Suppressor macrophage (primary cell): ENCODE results near the gene OR6C70.
"Not testable (repeated sequence)": the region's sequence is repeated elsewhere in the genome, so short reads cannot be mapped to it uniquely, and the experiment has no call there.

ENCODE experiments used
- DNase-seq, 4 experiments: peaks; one replicate each; pipeline ENCODE4 v3.0.0-alpha.2; 2020 to 2022
- total RNA-seq, 17 experiments: gene quantifications; one replicate each; lab custom pipeline; 2026; ENCODE audit warnings: mixed read lengths in 6 of 17, inconsistent platforms in 3 of 17; lab: John Stamatoyannopoulos, UW

The OR6C70 gene
- total RNA-seq: 0 to 1.2 (median 0) reads per million in 17 experiments

DNA sequence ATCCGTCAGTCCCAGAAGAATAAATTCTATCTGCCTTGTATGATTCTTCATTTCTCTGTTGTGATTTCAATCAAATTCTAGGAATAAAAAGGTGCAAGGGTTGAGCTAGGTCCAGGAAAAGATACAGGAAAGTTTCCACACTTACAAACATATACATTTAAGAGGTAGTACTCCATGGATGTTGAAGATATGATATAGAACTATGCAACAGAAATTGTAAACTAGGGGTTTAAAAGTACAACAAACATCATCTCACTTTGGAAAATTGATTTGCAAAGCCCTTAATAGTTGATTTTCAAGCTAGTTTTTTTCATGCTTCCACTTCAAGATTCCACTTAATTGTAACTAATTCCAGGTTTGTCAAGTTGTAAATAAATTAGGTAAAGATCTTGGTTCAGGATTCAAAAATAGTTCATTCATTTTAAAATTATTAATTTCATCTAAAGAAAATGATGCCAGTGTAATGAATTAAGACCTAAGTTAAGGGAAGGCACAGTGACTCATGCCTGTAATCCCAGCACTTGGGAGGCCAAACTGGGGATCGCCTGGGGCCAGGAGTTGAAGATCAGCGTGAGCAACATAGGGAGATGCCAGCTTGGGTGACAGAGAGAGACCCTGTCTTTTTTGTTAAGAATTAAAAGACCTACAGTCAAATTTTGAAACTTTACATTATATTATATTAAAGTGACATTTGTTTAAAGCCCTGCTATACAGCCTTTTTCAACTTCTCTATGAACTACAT, at the start of gene OR6C70:
OR6C70 (minus strand) TSS at position 51 of the 742 bp plus-strand sequence; CDS start at position 51, 0 bp downstream.
- no peak for DNase-seq

DNA sequence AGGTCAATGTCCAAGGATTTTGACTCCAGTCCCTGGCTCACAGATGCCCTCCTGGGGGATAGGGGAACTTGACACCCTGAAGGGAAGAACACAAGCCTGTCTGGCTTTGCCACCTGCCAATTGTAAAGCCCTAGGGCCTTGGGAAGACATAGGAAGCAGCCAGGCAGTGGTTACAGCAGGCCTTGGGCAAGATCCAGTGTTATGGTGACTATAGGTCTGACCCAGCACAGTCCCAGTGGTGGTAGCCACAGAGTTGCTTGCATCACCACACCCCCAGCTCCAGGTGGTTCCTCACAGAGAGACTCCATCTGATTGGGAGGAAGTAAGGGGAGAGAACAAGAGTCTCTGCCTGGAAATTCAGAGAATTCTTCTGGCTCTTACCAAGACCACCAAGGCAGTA, 46.5 kb upstream of the OR6C70 start:
- no peak for DNase-seq

DNA sequence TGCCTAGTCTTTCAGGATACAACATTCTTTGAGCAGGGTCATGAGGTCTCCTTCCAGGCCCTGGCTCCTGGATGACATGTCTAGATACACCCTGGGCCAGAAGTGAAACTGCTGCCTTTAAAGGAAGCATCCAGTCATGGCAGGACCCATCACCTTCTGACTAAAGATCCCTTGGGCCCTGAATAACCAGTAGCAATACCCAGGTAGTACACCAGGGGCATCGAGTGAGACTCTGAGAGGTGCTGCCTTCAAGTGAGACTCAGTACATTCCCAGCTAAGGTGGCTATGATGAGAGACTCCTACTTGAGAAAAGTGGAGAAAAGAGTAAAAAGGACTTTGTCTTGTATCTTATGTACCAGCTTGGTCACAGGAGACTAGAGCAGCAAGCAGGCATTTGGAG, 45.8 kb upstream of the OR6C70 start:
- DNase-seq: no peak

DNA sequence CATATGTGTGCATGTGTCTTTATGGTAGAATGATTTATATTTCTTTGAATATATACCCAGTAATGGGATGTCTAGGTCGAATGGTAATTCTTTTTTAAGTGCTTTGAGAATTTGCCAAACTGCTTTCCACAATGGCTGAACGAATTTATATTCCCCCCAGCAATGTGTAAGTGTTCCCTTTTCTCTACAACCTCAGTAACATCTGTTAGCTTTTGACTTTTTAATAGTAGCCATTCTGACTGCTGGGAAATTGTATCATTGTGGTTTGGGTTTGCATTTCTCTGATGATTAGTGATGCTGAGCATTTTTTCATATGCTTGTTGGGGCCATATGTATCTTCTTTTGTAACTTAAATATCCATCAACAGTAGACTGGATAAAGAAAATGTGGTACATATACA, 31.7 kb upstream of the OR6C70 start:
- DNase-seq: no peak

DNA sequence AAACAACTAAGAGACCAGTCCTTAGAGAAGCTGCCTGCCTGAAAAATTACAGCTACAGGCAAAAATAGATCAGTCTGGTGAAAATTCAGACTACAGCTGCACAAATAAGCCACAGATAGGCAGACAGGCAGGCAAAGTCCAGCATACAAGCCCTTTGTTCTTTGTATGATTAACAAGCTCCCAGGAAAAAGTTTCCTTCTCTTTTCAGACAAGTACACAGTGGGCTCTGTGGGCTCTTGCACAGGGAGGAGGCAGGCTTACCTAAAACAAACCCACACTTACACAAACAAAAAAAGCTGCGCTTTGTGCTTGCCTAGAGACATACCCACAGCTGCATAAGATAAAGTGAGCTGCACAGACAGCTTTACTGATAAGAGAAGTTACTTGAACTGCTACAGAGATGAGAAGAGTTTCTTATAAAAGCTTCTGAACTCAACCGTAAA, 29.9 kb upstream of the OR6C70 start:
- no peak for DNase-seq

DNA sequence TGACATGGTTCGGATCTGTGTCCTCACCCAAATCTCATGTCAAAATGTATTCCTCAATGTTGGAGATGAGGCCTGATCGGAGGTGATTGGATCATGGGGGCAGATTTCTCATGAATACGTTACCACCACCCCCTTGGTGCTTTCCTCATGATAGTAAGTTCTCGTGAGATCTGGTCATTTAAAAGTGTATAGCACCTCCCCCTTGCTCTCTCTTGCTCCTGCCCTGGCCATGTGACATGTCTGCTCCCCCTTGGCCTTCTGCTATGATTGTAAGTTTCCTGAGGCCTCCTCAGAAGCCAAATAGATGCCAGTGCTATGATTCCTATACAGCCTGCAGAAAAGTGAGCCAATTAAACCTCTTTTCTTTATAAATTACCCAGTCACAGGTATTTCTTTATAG, 29.3 kb upstream of the OR6C70 start:
- DNase-seq: no peak

DNA sequence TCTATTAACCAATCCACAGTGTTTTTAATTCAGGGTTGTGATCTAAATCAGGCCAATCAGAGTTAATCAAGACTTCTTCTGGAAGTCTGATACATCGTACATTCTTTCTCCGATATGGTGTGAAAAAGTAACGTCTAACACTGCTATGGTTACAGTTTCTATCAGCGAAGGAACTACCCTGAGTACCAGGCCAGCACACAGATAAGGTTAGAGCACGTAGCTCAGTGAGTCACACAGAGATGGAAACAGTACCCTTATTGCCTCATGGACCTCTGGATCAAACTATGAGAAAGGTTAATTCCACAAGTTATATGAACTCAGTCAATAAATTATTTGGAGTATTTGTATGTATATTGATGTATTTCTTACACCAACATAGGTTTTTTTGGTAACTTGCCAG, 25.6 kb upstream of the OR6C70 start:
- DNase-seq: no peak

DNA sequence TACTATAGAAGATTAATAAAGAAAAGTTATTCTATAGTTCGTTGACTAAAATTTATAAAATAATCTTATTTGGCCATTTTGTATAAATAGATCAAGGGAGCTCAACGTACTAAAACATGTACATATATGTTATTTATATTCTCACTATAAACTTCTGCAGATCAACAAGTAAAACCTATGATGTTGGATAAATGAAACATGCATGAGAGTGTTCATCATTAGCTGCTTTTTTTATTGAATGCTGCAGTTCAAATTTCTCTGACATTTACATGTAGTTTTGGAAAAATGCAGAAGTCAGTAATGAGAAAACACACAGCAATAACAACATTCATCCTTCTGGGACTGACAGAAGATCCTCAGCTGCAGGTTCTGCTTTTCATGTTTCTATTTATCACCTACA, 22.1 kb upstream of the OR6C70 start, which contains the start of gene OR6C68:
OR6C68 (plus strand) TSS at position 301 of the 400 bp plus-strand sequence; CDS start at position 301, 0 bp downstream.
- DNase-seq: no peak

DNA sequence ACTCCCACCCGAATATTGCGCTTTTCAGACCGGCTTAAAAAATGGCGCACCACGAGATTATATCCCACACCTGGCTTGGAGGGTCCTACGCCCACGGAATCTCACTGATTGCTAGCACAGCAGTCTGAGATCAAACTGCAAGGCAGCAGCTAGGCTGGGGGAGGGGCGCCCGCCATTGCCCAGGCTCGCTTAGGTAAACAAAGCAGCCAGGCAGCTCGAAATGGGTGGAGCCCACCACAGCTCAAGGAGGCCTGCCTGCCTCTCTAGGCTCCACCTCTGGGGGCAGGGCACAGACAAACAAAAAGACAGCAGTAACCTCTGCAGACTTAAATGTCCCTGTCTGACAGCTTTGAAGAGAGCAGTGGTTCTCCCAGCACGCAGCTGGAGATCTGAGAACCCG, 14.3 kb upstream of the OR6C70 start:
- not testable (repeated sequence) for DNase-seq

DNA sequence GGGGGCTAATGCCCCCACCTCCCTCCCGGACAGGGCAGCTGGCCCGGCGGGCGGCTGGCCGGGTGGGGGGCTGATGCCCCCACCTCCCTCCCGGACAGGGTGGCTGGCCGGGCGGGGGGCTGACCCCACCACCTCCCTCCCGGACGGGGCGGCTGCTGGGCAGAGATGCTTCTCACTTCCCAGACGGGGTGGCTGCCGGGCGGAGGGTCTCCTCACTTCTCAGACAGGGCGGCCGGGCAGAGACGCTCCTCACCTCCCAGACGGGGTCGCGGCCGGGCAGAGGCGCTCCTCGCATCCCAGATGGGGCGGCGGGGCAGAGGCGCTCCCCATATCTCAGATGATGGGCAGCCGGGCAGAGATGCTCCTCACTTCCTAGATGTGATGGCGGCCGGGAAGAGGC, 9.2 kb upstream of the OR6C70 start:
- not testable (repeated sequence) for DNase-seq

DNA sequence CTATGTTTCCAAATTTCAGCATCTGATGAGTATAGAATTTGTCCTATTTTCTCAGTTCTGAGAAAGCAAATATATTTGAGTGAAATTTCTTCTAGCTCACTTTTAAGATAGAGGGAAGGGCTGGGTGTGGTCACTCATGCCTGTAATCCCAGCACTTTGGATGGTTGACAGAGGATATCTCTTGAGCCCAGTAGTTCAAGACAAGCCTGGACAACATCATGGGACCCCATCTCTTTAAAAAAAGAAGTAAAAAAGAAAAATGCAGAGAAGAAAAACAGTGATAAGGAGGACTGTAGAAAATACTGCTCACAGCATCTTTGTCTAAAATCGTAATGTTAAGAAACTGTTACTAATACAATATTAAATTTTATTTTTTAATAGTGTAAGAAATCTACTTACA, 2.3 kb upstream of the OR6C70 start:
- DNase-seq: no peak

DNA sequence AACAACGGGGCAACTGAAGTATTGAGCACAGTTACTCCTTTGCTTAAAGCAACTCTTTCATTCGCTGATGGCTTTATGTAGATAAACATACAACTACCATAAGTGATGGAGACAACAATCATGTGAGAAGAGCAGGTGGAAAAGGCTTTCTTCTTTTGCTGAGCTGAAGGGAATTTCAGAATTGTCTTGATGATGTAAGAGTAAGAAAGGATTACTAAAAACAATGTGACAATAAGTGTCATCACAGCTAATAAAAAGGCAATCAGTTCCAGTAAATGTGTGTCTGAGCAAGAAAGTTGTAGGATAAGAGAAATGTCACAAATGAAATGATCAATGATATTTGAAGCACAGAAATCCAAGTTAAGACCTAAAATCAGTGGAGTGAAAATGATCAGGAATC, 647 bp downstream of the OR6C70 start:
- peak in 2 of 4 experiments; percentile 4 to 24 for DNase-seq

DNA sequence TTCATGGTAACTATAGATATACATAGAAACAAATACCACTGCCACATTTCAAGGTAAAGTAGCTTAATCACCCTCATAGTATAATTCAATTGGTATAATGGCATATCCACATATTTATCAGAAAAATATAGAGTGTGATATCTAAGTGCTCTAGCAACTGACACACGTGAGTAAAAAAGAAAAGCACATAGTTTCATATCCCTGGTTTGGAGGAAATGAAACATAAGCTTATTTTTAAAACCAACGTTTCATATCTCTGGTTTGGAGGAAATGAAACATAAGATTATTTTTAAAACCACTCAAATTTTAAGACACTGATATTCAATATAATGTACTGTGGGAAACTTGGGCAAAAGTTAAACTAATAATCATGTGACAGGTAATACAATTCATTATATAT, 2.1 kb downstream of the OR6C70 start:
- DNase-seq: peak in 2 of 4 experiments; percentile 7 to 34

DNA sequence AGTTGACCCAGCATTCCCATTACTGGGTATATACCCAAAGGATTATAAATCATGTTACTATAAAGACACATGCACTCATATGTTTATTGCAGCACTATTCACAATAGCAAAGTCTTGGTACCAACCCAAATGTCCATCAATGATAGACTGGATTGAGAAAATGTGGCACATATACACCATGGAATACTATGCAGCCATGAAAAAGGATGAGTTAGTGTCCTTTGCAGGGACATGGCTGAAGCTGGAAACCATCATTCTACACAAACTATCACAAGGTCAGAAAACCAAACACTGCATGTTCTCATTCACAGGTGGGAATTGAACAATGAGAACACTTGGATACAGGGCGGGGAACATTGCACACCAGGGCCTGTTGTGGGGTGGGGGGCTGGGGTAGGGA, 5.0 kb downstream of the OR6C70 start:
- not testable (repeated sequence) for DNase-seq

DNA sequence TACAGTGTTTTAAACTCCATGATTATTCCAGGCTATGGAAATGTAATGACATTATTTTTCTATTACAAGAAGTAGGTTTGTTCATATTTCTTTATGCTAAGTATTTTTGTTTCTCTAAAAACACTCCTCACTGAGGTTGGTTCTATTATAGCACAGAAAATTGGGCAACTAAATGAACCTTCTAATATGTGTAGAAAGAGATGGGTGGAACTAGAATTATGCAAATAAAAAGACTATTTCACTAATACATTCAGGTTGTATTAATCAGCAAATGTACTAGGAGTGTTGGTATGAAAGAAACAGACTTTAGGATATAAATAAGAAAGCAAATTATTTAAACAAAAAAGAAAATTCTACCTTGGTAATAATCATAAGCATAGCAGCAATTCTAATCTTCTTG, 21.1 kb downstream of the OR6C70 start:
- no peak for DNase-seq

DNA sequence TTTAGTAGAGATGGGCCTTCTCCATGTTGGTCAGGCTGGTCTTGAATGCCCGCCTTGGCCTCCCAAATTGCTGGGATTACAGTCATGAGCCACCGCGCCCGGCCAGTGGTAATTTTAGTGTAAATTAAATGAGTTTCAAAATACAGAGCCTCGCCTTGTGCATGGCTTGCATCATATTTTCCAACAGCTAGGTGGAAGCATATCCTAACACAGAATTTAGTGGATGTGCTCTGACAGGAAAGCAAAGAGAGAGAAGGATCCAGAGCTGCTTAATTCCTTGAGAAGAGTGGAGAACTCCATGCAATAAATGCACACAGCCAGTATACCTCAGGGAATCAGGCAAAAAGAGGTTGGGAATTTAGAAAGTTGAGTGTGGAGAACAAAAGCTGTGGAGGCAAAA, 23.6 kb downstream of the OR6C70 start:
- DNase-seq: no peak

DNA sequence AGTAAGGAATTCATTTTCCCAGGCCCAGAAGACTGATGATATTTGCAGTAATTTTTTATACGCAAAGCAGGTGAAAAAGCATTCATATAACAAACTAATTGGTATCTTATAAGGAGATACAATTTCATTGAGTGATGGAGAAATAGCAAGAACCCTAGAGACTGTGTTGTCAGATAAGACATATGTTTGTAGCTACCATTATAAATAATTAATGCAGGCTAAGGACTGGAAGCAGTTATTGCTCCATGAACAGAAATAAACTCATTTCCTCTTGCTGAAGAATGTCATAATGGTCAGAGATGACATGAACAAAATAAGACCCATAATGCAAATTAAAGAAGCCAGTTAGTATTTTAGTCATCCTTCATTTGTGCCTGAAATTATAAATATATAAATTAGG, 24.6 kb downstream of the OR6C70 start:
- DNase-seq: no peak

DNA sequence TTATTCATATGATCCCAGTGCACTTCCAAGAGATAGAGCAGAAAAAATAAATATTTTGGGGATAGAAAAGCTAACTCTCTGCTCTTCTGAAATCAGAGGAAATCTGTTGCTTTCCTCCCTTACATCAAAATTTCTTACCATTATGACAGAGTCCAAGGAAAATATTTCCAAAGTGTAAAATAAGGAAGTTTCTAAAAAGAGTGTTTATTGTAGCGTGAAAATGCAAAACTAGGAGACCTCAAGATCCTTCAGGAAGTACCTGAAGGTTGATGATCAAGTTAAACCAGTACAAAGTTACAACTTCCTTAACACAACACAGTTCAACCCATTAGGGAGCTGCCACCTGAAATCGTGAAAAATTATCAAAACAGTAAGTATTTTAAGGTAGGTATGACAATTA, 26.2 kb downstream of the OR6C70 start, which contains the start of gene OR6C2:
OR6C2 (plus strand) TSS at position 301 of the 400 bp plus-strand sequence. CDS start 8,138 bp downstream, outside the sequence.
- no peak for DNase-seq

DNA sequence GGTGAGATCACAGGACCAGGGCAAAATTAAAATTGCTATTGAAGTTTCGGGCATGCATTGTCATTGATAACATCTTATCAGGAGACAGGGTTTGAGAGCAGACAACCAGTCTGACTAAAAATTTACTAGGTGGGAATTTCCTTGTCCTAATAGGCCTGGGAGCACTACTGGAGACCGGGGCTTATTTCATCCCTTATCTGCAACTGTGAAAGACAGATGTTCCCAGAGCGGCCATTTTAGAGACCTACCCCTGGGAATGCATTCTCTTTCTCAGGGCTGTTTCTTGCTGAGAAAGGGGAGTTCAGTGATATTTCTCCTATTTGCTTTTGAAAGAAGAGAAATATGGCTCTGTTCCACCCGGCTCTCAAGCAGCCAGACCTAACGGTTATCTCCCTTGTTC, 28.7 kb downstream of the OR6C70 start:
- DNase-seq: not testable (repeated sequence)

DNA sequence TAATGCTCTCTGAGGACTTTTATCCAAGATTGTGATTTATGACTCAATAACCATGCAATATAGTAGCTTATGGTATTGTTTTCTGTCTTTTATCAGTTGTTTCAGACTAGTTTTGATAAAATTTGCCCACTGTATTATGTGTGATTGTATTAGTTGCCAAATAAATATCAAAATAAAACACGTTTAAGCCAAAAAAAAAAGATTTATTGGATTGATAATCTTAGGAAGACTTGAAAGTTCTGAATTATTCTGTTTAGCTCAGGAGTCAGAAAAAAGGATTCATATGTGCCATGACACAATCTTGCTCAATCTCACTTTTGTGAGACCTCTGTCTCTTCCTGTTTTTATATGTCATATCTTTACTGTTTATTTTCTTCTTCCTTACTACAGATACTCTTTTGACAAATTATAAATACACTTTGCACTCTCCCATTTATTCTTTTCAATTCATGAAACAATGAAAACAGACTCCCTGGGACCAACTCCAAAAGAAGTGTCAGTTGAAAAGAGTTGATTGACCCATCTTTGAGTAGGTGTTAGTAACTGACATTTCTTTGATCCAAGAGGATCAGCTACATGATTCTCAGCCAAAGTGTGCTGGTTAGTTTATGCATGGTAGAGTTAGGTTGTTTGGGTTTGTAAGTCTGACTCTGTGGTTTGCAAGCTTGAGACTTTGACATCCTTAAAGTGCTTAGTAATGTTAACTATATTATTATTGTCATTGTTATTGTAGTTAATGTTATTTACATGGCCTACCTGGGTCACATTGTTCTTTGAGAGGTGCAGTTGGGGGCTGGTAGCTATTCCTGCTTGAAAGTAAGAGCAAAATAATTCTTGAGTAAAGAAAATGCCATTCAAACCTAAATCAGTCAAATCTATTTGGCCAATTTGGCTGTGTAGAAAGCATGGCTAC, 41.4 kb downstream of the OR6C70 start:
- DNase-seq: peak in 2 of 4 experiments; percentile 46 to 48

DNA sequence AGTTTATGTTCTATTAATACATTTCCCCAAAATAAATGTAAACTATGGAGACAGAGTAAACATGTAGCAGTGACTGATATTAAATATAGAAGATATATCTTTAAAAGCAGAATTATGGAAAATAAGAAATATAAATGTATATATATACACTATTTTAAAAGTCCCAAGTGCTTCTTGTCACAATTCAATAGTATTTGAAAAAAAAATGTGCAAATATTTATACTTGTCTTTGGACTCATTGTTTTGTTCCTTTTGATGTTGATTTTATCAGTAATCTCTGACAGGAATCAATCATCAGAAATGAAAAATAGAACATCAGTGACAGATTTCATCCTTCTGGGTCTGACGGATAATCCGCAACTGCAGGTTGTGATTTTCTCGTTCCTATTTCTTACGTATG, 44.0 kb downstream of the OR6C70 start, which contains the start of gene OR6C76:
OR6C76 (plus strand) TSS at position 301 of the 400 bp plus-strand sequence; CDS start at position 301, 0 bp downstream.
- DNase-seq: no peak

DNA sequence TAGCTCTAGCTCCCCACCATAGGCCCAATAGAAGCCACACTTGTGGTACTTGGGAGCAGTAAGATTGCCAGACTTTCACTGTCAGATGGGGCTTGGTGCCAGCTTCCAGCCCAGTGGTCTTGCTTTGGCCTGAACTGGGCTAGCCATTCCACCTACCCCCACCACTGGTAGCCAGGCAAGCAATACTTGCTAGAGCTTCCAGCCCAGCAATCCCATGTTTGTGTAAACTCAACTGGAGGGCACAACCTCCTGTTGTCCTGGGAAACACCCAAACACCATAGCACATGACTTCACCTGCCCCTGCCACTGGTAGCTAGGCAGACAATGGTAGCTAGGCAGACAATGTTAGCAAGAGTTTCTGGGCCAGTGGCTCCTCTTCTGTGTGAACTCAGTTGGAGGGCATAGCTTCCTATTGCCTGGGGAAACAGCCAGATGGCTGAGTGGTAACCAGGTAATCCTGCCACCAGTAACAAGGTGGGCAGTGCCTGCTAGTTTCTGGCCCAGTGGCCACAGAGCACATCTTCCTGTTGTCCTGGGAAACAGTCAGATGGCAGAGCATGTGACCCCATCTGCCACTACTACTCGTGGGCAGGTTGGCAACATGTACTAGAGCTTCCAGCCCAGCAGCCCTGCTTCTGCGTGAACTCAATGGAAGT, 49.5 kb downstream of the OR6C70 start:
- DNase-seq: no peak
